ENCODE measurements around the gene KLF13. TPM values are rescaled to one million over a fixed set of nuclear protein-coding genes. Genes with fewer than 3 reads are reported as not detected.
A peak's percentile ranks its signal among the peaks of the same experiment; 100 is the strongest.

KLF13 gene
- 23.1 TPM for total RNA-seq (ENCODE audit: insufficient read depth, low replicate concordance)

DNA sequence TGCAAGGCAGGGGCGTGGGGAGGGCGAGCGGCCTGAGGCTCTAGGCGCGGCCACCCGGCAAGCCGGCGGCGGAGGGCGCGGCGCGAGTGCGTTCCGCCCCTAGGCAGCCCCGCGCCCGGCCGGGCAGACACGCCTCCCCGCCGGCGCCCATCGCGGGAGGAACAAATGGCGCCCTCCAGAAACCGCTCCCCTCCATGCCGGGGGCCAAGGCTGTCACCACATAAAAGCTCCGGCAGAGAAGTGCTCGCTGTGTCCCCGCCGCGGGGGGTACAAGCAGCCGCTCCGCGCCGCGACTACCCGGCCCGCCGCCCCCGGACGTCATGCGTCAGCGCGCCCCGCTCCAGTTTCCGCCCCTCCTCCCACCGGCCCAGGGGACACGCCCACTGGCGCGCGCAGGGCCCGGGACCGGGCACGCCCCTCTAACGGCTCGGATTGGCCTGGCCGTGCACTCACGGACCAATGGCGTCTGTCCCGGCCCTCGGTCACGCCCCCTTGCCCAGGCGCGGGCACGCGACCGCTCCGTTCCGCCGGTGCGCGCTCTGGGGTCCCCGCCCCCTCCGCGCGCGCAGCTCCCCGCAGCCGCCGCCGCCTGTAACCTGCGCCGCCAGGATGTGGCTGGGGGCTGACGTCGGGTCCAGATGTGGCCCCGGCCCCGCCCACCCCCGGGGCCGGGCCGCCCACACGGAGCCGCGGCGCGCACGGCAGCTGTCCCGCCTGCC is at the start of gene KLF13:
Gene KLF13, plus strand, starts transcription at position 680 of the 719 bp plus-strand sequence. CDS start 378 bp downstream, outside the sequence.
- DNase-seq (ENCODE audit: low spot score): peak; percentile 98

DNA sequence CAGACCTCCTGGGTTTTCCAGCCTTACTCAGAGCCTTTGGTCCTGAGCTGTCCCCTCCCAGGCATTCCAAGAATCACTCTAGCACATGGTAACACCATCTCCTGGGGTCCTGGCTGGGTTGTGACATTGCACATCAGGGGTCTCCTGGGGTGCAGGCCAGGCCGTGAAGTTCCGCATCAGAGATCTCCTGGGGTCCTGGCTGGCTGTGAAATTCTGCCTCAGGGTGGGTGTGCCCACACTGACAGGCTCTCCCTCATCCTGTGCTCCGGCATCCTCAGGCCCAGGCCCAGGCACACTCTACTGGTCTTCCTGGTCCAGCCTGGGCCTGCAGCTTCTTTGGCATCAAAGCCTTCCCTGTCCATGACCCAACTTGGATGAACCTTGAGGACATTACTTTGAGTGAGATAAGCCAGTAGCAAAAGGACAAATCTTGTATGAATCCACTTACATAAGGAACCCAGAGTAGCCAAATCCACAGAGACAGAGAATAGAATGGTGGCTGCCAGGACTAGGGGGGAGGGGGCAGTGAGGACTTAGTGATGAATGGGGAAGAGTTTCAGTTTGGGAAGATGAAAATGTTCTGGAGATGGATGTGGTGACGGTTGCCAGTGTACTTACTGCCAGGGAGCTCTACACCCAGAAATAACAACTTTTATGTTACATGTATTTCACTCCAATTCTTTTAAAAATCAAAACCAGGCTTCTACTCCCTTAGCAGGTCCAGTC is 49.1 kb upstream of the KLF13 start:
- DNase-seq (ENCODE audit: low spot score): no peak

DNA sequence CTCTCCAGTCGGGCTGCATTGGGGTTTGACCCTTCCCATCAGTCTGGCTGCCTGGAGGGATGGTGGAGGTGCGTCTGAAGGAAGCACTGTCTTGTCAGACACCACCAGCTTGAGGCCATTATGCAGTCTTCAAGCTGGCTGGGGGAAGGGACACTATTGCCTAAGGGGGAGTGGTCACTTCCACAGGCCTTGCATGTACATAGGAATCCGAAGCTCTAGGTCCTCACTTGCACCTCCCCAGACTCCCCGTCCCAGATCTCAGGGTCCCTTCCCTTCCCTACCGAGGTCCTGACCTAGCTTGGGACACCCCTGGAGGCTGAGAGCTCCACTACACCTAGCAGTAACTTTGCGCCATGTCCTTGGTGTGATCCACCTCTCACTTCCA is 48.6 kb upstream of the KLF13 start:
- no peak for DNase-seq (ENCODE audit: low spot score)

DNA sequence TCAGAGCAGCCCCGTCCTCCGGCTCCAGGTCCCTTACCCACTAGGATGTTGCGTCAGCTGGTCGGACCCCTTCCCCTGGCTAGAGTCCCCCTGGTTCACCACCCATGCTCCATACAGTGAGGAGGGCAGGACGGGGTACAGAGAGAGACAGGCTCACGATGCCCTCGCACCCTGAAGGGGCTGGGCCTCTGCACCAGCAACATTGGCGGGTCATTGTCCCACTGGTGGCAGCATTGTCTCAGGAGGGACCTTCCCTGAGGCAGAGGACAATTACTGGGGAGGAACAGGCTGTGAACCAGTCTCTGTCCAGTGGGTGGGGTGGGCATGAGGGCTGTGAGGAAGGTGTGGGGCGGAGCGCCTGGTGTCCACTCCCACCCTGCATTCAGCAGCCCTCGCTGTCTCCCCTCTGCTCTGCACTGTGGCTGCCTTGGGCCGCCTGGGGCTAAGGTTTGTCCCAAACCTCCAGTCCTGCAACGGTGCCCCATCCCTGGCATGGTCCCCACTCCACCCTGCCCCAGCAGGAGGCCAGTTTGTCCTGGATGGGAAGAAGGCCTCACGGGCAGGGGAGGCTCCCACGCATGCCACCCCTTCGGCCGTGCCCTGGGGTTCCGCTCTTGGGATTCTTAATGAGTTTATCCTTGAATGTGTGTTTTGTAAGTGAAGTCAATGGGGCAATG is 48.0 kb upstream of the KLF13 start:
- no peak for DNase-seq (ENCODE audit: low spot score)

DNA sequence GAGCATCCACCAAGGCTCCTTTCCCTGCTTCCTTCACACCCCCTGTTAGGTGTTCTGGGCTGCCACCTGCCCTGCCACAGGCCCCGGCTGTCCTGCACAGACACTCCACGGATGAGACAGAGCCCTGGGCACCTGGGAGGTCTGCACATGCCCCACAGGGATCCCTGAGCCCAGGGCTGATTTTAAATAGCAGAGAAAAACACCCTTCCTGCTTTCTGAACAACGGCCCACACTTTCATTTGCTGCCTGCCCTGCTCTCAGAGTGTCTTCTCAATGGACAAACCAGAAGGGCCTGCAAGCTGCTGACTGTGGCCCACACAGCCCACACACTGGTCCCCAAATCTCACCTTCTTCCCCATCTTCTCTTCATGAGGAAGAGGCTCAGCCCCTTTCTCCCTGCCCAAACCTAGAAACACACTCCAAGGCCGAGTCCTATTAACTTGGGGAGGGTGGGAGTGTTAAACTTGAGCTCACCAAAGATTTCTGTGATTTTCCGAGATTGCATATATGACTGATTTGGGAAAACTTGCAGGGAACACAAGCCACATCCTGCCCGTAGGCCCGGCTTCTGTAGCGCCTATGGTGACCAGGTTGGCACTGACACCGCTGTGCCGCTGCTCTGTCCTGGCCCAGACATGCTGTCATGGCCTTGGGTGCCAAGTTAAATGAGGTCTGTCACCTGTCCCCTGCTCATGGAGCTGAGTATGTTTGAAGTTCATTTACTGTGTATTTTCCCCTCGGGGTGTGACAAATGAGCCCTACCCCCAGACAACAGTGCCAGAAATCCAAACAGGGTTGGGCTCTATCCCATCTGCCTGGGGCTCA is 47.2 kb upstream of the KLF13 start:
- no peak for DNase-seq (ENCODE audit: low spot score)

DNA sequence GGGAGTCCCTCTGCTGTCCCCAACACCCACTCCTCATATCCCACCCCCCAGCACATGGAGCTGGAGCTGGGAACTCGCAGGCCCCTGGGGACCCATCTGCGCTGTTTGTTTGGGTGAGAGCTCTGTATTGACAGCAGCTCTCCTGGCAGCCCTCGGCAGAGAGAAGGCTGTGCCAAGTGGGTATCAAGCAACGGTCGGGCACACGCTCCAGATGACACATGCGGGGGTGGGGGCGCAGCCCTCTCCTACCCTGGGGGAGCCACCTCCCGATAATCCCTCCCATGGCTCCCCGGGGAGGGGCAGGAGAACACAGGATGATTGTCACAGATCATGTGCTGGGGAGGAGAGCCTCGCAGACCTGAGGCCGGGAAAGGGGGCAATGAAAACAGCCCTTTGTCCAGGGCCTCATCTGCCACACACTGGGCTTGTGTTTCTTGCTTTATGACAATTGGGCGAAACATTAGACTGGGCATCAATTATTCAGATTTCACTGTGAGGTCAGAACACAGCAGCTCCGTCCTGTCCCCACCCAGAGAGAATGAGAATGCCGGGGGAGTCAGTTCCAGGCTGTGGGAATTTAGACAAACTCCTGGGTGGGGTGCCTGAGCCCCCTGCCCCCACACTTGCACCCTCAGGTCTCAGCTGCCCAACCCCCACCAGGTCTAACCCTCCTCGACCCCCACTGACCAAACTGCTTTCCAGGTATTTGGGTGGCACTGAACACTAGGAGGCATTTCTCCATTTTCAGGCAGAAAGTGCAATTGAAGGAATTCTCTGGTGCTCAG is 46.4 kb upstream of the KLF13 start:
- no peak for DNase-seq (ENCODE audit: low spot score)

DNA sequence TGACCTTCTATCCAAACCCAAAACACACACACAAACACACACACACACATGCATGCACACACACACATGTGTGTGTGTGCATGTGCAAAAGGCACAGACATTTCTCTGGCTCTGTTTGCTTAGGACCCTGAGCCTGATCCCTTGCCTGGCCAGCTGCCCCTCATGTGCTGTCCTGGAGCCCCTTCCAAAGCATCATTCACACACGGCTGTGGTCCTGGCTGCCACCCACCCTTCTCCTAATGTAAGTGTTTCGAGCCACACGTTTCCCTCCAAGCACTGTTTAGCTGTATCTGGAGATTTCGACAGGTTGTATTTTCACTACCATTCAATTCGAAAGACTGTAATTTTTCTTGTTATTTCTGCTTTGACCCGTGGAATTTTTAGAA is 45.8 kb upstream of the KLF13 start:
- no peak for DNase-seq (ENCODE audit: low spot score)

DNA sequence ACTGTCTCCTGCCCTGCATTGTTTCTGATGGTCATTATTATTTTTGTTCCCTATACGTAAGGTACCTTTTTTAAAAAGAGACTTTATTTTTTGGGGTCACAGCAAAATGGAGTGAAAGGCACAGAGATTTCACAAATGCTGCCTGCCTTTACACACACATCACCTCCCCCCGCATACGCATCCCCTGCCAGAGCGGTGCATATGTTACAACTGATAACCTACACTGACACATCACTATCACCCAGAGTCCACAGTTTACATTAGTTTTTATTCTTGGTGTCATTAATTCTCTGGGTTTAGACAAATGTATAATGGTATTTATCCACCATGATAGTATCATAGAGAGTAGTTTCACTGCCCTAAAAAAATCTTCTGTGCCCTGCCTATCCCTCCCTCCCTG is 43.6 kb upstream of the KLF13 start:
- DNase-seq (ENCODE audit: low spot score): no peak

DNA sequence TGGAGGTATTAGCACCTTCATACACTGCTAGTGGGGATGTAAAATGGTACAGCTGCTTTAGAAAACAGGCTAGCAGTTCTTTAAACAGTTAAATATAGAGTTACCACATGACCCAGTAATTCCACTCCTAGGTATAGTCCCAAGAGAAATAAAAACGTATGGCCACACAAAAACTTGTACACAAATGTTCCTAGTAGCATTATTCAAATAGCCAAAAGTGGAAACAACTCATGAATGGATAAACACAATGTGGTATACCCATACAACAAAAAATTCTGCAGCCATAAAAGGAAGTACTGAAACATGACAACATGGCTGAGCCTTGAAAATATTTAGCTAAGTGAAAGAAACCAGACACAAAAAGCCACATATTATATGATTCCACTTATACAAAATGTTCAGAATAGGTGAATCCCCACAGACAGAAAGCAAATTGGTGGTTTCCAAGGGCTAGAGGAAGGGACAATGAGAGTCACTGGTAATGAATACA is 40.8 kb upstream of the KLF13 start:
- DNase-seq (ENCODE audit: low spot score): no peak

DNA sequence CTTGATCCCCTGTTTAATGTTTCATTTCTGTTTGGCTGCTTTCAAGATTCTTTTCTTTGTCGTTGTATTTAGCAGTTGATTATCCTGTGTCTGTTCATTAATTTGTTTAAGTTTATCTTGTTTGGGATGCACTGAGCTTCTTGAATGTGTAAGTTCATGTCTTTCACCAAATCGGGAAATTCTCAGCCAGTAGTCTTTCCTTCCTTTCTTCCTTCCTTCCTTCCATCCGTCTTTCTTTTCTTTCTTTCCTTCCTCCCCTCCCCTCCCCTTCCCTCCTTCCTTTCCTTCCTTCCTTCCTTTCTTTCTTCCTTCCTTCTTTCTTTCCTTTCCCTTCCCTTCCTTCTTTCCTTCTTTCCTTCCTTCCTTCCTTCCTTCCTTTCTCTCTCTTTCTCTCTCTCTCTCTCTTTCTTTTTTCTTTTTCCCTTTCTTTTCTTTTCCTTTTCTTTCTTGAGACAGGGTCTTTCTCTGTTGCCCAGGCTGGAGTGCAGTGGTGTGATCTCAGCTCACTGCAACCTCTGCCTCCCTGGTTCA is 35.5 kb upstream of the KLF13 start:
- no peak for DNase-seq (ENCODE audit: low spot score)

DNA sequence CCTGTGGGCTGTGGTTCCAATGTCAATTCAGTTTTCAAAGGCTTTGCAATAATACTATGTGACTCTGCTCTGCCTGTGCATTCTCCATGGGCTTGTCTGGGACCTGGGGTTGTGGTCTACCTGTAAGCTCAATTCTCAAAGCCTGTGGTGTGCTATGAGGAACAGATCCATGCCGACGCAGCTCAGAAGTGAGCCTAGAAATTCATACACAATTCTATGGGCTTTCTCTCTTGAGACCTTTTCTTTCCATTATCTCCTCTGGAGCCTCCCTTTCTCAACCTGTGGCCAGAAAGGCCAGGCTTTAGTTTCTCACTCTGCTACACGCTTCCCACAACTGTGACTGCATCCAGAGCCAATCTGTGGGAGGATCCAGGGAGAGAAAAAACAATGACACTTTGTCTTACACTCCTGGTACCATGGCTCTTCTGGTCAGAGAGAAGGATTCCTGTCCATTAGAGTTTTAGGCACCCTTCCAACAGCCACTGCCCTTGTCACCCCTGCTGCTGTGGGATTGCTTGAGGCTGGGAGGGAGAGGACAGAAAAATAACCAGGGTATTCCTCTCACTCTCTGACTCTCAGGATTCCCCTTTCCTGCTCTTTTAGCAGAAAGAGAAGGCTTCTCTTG is 34.1 kb upstream of the KLF13 start:
- no peak for DNase-seq (ENCODE audit: low spot score)

DNA sequence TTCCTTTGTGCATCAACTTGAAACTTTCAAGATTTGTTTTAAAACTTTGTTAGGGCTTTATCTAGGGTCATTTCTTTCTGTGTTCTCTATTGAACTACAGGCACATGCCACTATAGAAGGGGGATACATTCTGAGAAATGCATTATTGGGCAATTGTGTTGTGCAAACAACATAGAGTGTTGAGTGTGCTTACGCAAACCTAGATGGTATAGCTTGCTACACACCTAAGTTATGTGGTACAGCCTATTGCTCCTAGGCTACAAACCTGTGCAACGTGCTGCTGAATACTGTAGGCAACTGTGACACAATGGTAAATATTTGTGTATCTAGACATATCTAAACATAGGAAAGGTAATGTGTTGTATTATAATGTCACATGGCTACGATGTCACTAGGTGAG is 33.0 kb upstream of the KLF13 start:
- no peak for DNase-seq (ENCODE audit: low spot score)

DNA sequence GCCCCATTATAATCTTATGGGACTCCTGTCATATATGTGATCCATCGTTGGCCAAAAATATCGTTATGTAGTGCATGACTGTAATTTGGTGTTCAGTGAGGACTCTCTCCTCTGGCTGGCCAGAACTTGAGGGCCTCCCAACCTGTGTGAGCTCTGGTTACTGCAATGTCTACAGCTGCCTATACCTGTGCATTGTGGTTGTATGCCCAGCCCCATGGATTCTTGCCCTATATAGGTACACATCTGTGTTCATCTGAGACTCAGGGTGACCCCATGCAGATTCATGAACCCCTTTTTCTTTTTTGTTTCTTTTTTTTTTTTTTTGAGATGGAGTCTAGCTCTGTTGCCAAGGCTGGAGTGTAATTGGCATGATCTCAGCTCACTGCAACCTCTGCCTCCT is 32.6 kb upstream of the KLF13 start:
- no peak for DNase-seq (ENCODE audit: low spot score)

DNA sequence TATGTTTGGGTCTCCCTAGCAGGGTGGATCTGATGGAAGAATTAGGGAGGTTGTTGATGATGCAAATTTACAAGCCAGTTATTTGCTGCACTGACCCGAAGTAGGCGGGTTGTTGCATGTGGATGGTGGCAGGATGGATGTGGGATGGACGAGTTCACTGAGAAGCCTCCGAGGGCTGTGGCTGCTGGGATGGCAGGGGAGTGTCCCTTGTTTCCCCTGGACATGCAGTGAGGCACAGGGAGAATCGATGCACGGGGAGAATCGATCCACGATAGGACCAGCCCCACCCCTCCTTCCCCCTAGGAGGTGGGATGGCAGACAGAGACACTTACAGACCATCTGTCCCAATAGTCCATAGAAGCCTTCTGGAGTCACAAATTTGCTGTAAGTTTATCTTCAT is 31.0 kb upstream of the KLF13 start:
- DNase-seq (ENCODE audit: low spot score): no peak

DNA sequence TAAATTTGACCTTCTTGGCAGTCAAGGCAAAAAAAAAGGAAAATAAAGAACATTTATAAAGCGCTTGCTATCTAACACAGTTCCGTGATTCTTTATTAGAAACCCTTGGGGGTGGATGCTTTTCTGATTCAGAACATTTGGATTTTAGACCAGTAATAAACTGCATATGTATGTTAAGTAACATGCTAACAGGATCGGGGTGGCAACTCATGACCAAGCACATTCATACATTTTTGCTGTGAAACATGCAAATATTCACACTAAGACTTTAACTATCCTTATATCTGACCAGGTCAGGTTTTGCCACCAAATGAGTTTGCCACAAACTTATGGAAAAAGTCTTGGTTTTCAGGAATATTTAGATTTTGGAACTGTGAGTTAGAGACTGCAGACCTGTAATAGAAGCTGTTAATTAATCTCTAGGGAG is 30.4 kb upstream of the KLF13 start:
- DNase-seq (ENCODE audit: low spot score): no peak

DNA sequence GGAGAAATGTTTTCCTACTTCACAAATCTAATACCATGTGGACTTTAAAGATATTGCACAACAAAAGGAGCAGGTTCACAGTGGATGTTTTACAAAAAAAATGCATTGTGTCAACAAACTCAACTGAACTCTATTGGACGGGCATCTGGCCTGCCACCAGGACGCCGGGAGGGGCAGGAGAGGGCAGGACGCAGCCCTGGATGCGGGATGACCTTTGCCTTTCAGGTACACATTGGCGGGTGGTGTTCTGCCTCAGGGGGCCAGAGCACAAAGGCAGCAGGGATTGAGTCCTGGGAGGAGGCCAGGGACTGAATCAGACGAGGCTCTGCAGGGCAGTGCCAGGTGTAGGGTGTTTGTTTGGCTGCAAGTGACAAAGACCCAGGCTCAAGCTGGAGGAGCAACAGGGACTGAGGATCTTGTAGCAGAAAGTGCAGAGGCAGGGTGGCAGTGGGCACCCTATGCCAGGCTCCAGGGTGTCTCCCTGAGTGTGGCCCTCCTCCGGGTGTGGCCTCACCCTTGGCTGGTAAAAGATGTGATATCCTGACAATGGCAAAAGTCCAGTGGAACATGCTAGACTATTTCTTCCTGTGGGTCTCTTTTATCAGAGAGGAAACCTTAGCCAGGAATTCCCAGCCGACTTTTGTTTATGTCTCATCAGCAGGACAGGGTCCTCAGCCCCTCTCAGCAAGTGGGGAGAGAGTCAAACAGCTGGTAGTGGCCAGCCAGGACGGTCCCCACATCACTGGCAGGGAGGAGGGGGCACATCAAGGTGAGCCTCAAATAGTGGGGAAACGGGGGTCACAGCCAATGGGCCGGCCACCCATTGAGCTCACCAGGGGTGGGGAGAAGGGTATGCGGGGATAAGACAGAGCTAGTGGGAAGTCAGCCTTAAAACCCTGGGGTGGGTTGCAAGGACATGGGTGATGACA is 29.7 kb upstream of the KLF13 start:
- DNase-seq (ENCODE audit: low spot score): no peak

DNA sequence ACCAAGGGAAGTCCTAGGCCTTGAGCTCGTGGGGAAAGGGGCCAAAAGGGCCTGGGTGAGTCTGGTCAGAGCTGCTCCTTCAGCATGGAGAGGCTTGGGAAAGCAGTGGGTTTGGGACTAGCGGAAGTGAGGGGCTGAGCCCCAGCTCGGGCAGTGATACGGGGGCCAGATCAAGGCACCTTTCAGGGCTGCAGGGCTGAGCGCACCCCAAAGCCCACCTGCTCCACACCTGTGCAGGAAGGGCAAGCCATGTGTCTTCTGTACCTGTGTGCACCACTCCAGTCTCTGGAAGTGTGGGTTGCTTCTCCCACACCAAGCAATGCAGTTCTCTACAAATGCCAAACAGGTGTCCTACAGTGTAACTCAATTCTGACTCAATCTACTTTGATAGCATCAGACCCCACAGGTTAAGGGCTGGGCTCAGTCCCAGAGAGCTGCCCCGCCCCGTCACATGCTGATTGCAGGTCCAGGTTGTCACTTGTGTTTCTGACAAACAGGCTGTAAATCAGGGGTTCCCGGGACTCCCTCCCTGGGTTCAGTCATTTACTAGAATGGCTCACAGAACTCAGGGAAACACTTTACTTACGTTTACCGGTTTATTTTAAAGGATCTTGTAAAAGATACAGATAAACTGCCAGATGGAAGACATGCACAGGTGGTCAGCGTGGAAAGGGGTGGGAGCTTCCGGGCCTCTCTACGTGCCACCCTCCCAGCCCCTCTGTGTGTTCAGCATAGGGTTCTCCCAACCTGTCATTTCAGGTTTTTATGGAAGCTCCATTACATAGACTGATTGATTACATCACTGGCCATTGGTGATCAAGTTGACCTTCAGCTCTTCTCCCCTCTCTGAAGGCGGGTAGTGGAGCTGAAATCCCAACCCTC is 28.8 kb upstream of the KLF13 start:
- DNase-seq (ENCODE audit: low spot score): no peak

DNA sequence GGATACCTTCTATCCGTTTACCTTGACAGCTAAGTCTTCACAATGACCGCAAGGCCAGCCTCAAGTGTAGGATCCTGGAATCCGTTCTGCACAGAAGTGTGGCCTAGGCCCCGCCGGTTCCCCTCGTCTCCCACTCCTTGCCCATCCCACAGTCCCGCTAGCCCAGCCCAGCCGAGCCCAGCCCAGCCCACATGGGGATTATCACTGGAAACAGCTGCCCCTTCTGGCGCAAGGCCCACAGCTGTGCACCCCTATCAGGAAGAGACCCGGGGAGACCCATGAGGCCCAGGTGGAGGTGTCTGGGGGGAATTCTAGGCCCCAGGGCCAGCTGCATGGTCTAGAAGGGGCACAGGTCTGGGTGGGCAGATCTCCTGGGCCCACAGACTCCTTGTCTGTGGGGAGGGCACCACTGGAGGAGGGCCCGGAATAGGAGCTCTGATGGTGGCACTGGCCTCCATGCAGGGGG is 27.9 kb upstream of the KLF13 start:
- DNase-seq (ENCODE audit: low spot score): no peak

Measured in umbilical cord (tissue), 2 donors.